ENCODE data around the gene FERMT3. TPM values are rescaled to one million over a fixed set of nuclear protein-coding genes. Genes with fewer than 3 reads are reported as not detected.

FERMT3 gene
- total and polyA plus RNA-seq, 5 donors: 5.2 to 17.5 (median 10.9) TPM

DNA sequence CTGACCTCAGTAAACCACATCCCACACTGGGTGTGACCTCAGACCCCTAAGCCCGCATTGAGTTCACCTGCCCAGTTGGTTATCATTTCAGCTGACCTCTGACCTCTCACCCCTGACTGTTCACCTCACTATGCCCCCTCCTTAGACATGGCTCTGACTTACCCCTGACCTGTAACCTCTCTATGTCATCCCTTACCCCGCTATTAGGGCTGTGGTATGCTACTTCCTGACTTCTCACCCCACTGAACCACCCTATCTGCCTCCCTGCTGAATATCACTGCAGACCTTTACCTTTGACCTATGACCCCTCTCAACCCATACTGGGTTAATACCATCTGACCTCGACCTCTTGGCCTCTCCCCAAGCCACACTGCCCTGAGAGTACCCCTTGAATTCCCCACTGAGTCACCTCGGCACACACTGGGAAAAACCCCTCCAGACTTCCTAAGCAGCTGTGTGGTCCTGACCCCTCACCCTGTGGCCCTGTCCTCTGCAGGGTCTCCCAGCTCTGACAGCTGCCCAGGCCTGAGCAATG lies 53.1 kb downstream of the FERMT3 start:
- no peaks in the 10 kb centered on the region for H3K4me1 ChIP-seq (ENCODE audit: control insufficient read depth, insufficient read depth, low read length)
- 86% methylated on average over 4 of the region's 4 CpGs for WGBS
- H3K9me3 ChIP-seq (ENCODE audit: control insufficient read depth, low read length): no peaks in the 10 kb centered on the region
- no peak overlapping the region for H3K4me3 ChIP-seq (ENCODE audit: low read length)
- DNase-seq (no peak), ATAC-seq (no peak)
- no peak overlapping the region for H3K27ac ChIP-seq (ENCODE audit: low read length)
- H3K27me3 ChIP-seq (ENCODE audit: control insufficient read depth, insufficient read depth): no peaks in the 10 kb centered on the region
- intact Hi-C loops (cut with DNase I): no loop called here

DNA sequence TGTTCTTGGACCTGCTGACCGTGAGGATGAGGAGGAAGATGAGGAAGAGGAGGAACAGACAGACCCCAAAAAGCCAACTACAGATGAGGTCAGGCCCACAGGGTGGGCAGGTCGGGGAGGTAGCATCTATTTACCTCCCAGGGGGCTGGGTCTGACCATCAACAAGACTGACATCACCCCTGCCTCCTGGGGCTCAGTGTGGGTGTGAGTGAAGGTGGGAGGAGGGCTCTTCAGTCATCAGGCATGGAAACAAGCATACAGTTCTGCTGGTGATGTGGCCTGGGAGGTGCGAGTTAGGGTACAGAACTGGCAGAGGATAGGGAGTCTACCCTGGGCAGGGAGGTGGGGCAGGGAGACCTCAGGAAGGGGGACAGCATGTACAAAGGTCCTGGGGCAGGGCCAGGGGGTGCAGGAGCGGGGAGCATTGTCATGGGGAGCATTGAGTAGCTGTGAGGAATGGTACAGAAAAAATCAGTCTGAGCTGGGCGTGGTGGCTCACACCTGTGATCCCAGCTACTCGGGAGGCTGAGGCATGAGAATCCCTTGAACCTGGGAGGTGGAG lies 53.7 kb downstream of the FERMT3 start:
- intact Hi-C loops (cut with DNase I): no loop called here
- DNase-seq: no peak
- H3K4me1 ChIP-seq (ENCODE audit: control insufficient read depth, insufficient read depth, low read length): no peaks in the 10 kb centered on the region
- WGBS: 98% methylated on average over 6 of the region's 6 CpGs
- H3K4me3 ChIP-seq (ENCODE audit: low read length): no peak overlapping the region
- H3K27me3 ChIP-seq (ENCODE audit: control insufficient read depth, insufficient read depth): no peaks in the 10 kb centered on the region
- no peaks in the 10 kb centered on the region for H3K9me3 ChIP-seq (ENCODE audit: control insufficient read depth, low read length)
- no peak for ATAC-seq
- no peak overlapping the region for H3K27ac ChIP-seq (ENCODE audit: low read length)

DNA sequence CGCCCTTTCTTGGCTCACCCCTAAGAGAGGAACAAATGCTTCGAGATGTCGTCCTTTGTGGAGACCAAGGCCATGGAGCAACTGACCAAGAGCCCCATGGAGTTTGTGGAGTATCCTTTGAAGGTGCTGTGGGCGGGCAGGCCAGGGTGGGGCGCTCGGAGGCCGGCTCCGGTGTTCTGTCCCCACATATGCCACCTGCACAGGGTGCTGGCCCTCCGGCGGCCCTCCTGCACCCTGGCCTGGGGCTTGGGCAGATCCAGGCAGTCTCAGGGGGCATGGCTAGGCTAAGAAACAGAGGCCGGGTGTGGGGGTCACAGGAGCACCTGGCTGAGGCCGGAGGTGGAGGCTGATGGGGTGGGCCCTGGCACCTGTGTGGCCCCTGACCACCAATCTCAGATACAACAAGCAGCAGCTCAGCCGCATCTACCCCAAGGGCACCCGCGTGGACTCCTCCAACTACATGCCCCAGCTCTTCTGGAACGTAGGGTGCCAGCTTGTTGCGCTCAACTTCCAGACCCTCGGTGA lies 55.1 kb downstream of the FERMT3 start:
- H3K27ac ChIP-seq (ENCODE audit: low read length): no peak overlapping the region
- ATAC-seq (no peak), DNase-seq (no peak)
- intact Hi-C loops (cut with DNase I): no loop called here
- no peak overlapping the region for H3K4me3 ChIP-seq (ENCODE audit: low read length)
- no peaks in the 10 kb centered on the region for H3K4me1 ChIP-seq (ENCODE audit: control insufficient read depth, insufficient read depth, low read length)
- no peaks in the 10 kb centered on the region for H3K27me3 ChIP-seq (ENCODE audit: control insufficient read depth, insufficient read depth)
- no peaks in the 10 kb centered on the region for H3K9me3 ChIP-seq (ENCODE audit: control insufficient read depth, low read length)
- 87% methylated on average over 18 of the region's 18 CpGs for WGBS

DNA sequence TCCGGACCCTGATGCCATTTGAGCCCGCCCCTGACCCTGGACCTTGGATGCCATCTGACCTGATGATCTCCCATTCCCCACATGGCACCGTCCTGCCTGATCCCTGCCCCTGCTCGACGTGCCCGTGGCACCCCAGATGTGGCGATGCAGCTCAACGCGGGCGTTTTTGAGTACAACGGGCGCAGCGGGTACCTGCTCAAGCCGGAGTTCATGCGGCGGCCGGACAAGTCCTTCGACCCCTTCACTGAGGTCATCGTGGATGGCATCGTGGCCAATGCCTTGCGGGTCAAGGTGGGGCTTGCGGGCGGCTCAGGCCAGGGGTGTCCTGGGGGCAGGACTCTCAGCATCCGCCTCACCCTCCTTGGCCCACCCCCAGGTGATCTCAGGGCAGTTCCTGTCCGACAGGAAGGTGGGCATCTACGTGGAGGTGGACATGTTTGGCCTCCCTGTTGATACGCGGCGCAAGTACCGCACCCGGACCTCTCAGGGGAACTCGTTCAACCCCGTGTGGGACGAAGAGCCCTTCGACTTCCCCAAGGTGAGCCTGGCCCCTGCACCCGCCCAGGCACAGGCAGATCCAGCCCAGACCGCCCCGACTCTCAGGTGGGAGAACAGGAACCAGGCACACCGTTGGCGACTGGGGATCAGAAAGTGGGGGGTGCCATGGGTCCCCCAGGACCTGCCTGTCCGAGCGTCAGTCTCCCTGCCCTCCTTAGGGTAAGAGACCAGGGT lies 55.9 kb downstream of the FERMT3 start:
- H3K4me1 ChIP-seq (ENCODE audit: control insufficient read depth, insufficient read depth, low read length): no peaks in the 10 kb centered on the region
- intact Hi-C loops (cut with DNase I): no loop called here
- H3K4me3 ChIP-seq (ENCODE audit: low read length): no peak overlapping the region
- H3K27me3 ChIP-seq (ENCODE audit: control insufficient read depth, insufficient read depth): no peaks in the 10 kb centered on the region
- WGBS: 93% methylated on average over 42 of the region's 42 CpGs
- DNase-seq: peak in 2 of 3 donors; percentile 52 to 67
- no peak for ATAC-seq
- no peak overlapping the region for H3K27ac ChIP-seq (ENCODE audit: low read length)
- H3K9me3 ChIP-seq (ENCODE audit: control insufficient read depth, low read length): no peaks in the 10 kb centered on the region

DNA sequence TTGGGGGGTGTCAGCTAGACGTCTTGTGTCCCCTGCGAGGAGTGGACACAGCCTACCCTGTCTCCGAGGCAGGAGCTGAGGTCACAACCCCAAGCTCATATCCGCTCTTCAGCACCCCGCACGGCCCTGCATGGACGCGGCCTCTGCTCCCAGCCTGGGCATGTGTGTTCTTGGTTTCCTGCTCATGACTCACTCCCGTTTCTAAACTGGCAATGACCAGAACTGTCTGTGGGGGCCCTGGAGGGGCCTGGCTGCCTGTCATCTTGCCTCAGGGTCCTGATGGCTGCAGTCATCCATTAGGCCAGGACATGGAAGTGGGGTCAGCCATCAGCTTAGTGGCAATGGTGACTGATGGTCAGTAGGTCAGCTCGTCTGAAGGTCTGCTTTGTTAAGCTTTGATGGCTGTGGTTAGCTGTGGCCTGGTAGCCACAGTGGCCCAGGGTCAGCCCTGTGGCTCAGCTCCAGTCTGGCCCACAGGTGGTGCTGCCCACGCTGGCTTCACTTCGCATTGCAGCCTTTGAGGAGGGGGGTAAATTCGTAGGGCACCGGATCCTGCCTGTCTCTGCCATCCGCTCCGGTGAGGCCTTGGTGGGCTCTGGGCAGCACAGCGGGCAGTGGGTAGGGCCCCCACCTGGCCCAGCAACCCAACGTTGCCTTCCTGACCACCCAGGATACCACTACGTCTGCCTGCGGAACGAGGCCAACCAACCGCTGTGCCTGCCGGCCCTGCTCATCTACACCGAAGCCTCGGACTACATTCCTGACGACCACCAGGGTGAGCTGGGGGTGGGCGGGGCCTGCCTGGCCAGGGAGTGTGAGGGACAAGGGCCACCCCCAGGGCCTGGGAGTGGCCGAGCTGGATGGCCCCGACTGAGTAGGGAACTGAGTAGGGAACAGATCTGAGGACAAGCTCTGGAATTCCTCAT lies 56.8 kb downstream of the FERMT3 start:
- ATAC-seq (no peak), DNase-seq (peak in 2 of 3 donors; percentile 56 to 64)
- Histone ChIP-seq H3K27ac (ENCODE audit: low read length) (no peak overlapping the region), H3K9me3 (ENCODE audit: control insufficient read depth, low read length) (no peaks in the 10 kb centered on the region), H3K4me1 (ENCODE audit: control insufficient read depth, insufficient read depth, low read length) (no peaks in the 10 kb centered on the region), H3K27me3 (ENCODE audit: control insufficient read depth, insufficient read depth) (no peaks in the 10 kb centered on the region), H3K4me3 (ENCODE audit: low read length) (no peak overlapping the region)
- intact Hi-C loops (cut with DNase I): no loop called here
- 80% methylated on average over 29 of the region's 29 CpGs for WGBS

DNA sequence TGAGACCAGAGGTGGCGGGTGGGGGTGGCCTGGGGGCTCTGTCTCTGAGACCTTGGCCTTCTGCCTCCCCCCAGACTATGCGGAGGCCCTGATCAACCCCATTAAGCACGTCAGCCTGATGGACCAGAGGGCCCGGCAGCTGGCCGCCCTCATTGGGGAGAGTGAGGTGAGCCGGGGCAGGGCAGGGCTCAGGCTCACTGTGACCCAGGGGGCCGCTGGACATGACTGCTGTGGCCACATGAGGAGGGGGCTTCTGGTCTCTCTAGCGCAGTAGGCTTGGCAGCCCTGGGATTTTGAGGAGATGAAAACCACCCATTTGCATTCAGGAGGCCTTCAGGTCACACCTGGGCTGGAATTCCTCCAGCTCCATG lies 57.4 kb downstream of the FERMT3 start:
- Histone ChIP-seq H3K27me3 (ENCODE audit: control insufficient read depth, insufficient read depth) (no peaks in the 10 kb centered on the region), H3K4me3 (ENCODE audit: low read length) (no peak overlapping the region), H3K4me1 (ENCODE audit: control insufficient read depth, insufficient read depth, low read length) (no peaks in the 10 kb centered on the region), H3K9me3 (ENCODE audit: control insufficient read depth, low read length) (no peaks in the 10 kb centered on the region), H3K27ac (ENCODE audit: low read length) (no peak overlapping the region)
- 91% methylated on average over 8 of the region's 8 CpGs for WGBS
- no peak for ATAC-seq
- DNase-seq: peak in 2 of 3 donors; percentile 40 to 58
- intact Hi-C loops (cut with DNase I): no loop called here

DNA sequence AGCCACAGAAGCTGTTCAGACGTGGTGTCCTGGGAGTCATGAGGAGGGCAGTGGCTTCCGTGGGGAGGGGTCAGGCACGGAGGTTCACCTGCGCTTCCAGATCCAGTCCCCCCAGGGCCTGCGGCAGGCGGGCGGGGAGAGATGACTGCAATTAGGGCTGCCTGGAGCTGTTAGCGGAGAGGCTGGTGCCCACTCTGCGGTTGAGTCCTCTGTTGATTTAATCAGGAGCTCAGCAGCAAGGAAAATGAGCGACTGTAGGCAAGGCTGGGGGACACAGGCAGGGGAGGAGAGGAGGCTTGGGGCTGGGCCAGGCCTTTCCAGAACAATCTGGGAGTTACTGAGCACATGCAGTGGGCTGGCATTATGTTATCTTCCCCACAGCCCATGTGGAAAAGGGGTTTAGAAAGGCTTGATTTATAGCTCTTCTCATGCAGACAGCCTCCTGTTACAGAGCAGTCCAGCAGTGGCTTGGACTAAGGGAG lies 57.9 kb downstream of the FERMT3 start:
- DNase-seq (peak in 2 of 3 donors; percentile 31 to 57), ATAC-seq (no peak)
- H3K4me1 ChIP-seq (ENCODE audit: control insufficient read depth, insufficient read depth, low read length): no peaks in the 10 kb centered on the region
- H3K4me3 ChIP-seq (ENCODE audit: low read length): no peak overlapping the region
- H3K27ac ChIP-seq (ENCODE audit: low read length): no peak overlapping the region
- H3K9me3 ChIP-seq (ENCODE audit: control insufficient read depth, low read length): no peaks in the 10 kb centered on the region
- 87% methylated on average over 10 of the region's 10 CpGs for WGBS
- no peaks in the 10 kb centered on the region for H3K27me3 ChIP-seq (ENCODE audit: control insufficient read depth, insufficient read depth)
- intact Hi-C loops (cut with DNase I): no loop called here

DNA sequence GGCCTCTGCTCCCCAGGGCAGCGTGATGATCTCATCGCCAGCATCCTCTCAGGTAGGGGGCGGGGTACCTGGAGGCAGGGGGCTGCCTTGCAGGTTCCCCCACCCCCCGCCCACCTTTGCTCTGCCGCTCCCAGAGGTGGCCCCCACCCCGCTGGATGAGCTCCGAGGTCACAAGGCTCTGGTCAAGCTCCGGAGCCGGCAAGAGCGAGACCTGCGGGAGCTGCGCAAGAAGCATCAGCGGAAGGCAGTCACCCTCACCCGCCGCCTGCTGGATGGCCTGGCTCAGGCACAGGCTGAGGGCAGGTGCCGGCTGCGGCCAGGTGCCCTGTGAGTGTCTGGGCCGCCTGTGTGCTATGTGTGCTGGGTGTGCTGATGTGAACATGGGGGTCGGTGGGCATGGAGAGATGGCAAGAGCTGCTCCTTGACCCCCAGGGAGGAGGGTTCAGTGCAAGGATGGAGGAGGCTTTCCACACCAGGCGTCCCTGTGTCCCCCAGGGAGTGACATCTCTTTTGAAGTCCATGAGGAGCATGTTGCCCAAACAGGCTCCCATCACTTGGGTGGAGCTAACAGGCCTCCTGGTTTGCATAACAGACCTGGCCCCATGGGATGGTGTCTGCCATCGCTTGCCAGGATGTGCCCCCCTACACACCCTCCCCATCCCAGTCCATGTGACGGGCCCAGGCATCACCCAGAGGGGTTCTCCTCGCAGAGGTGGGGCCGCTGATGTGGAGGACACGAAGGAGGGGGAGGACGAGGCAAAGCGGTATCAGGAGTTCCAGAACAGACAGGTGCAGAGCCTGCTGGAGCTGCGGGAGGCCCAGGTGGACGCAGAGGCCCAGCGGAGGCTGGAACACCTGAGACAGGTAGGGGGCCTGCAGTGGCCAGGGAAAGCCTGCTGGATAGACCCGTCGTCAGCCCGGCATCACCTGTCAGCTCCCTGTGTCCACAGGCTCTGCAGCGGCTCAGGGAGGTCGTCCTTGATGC lies 58.9 kb downstream of the FERMT3 start:
- H3K27me3 ChIP-seq (ENCODE audit: control insufficient read depth, insufficient read depth): no peaks in the 10 kb centered on the region
- 93% methylated on average over 35 of the region's 35 CpGs for WGBS
- DNase-seq (peak in 2 of 3 donors; percentile 61), ATAC-seq (no peak)
- intact Hi-C loops (cut with DNase I): no loop called here
- H3K4me3 ChIP-seq (ENCODE audit: low read length): no peak overlapping the region
- no peaks in the 10 kb centered on the region for H3K4me1 ChIP-seq (ENCODE audit: control insufficient read depth, insufficient read depth, low read length)
- no peaks in the 10 kb centered on the region for H3K9me3 ChIP-seq (ENCODE audit: control insufficient read depth, low read length)
- no peak overlapping the region for H3K27ac ChIP-seq (ENCODE audit: low read length)

DNA sequence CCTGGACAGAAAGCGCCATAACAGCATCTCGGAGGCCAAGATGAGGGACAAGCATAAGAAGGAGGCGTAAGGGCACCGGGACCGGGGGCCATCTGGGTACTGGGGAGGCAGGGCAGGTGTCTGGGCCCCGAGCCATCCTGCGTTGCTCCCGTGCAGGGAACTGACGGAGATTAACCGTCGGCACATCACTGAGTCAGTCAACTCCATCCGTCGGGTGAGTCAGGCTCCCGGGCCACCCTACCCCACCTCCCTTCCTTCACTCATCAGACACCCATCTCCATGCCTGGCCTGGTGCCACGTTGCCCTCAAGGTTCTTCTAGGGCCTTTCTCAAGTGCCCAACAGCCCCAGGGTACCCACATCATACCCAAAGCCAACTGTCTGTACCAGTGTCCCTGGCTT lies 59.8 kb downstream of the FERMT3 start:
- intact Hi-C loops (cut with DNase I): no loop called here
- no peak overlapping the region for H3K27ac ChIP-seq (ENCODE audit: low read length)
- no peaks in the 10 kb centered on the region for H3K9me3 ChIP-seq (ENCODE audit: control insufficient read depth, low read length)
- WGBS: 90% methylated on average over 15 of the region's 15 CpGs
- no peak overlapping the region for H3K4me3 ChIP-seq (ENCODE audit: low read length)
- DNase-seq (peak in 2 of 3 donors; percentile 71 to 72), ATAC-seq (no peak)
- no peaks in the 10 kb centered on the region for H3K27me3 ChIP-seq (ENCODE audit: control insufficient read depth, insufficient read depth)
- H3K4me1 ChIP-seq (ENCODE audit: control insufficient read depth, insufficient read depth, low read length): no peaks in the 10 kb centered on the region

Measured in right cardiac atrium (tissue), 5 donors.